NCI-H774 (cell line): Measurements from ENCODE around the gene OTOG.

Experiments used
- DNase-seq: peaks from one replicate; lab custom pipeline; 2025; lab: John Stamatoyannopoulos, UW

OTOG gene

DNA sequence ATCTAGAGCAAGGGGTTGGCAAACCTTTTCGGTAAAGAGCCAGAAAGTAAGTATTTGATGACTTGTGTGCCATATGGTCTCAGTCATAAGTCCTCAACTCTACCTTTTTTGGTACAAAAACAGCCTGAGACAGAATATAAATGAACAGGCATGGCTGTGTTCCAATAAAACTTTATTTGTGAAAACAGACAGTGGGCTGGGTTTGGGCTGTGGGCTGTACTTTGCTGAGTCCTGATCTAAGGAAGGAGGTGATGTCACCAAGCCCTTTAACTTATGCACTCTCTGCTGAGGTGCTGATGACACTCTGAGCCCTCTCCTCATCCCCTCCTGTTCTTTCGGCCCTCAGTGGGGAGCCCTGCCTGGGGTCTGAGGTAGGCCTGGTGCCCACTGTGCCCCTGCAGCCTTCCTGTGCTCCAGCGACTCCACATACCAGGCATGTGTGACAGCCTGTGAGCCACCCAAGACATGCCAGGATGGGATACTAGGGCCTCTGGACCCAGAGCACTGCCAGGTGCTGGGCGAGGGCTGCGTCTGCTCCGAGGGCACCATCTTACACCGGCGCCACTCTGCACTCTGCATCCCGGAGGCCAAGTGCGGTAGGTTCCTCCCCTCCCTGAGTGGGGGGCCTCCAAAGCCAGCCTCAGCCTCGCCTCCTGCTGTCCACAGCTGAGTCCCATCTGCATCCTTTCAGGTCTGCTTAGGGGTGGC is 86.4 kb downstream of the OTOG start:
- DNase-seq, result no peak

DNA sequence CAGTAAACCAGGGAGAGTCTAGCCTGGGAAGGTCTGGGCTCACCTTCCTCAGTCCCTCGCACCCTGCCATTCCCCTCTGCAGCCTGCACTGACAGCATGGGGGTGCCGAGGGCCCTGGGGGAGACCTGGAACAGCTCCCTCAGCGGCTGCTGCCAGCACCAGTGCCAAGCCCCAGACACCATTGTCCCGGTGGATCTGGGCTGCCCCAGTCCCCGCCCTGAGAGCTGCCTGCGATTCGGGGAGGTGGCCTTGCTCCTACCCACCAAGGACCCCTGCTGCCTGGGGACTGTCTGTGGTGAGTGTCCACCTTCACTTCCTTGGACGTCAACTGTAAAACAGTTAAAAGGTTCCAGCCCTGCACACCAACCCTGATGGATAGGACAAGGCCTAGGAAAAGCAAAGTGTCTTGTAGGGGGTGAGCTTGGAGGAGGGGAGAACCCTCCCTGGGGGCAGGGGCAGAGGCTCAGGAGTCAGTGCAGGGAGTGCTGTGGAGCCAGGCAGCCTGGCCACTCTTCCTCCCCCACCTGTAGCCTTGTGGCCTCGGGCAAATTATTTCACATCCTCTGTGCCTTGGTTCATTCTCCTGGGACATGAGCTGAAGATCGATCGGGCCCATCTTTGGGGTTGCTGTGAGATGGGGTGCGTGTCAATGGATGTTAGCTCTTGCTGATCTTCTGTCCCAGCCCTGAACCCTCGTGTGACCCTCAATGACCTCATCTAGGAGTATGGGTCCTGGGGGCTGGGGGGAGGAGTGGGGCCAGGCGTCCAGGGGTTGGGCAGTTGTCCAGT is 87.1 kb downstream of the OTOG start:
- DNase-seq, result no peak

- DNase-seq, result no peak
Measured at GRCh38 chr11:17634776-17635550, 87.9 kb downstream of the OTOG start.

DNA sequence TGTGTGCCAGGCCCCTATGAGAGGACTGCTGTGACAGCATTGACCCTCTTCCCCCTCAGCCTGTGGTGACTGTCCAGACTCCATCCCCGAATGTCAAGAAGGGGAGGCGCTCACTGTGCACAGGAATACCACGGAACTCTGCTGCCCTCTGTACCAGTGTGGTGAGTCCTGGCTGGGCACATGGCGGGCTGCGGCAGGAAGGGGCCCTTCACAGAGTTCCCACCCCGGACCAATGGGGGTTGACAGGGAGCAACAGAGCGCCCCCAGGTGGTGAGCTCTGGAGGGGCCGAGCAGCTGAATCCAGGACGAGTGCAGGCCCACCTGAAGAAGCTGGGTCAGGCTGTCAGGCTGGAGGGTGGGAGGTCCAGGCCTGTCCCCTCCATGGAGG is 88.5 kb downstream of the OTOG start:
- DNase-seq, result no peak

DNA sequence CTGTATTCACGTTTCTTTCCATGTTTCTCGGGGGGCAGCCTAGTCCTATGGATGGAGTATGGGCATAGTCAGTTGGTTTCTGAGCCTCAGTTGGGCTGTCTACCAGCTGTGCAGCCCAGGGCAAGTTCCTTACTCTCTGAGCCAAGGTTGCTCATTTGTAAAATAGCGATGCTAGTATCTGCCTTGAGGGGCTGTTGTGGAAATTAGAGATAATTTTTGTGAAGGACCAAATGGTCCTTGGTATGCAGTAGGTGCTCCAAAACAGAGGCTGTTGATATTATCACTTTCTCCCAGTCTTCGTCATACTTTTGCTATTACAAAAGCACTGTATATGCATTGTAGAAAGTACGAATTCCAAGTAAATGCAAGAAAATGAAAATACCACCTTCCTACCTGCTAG is 89.7 kb downstream of the OTOG start:
- DNase-seq, result no peak

DNA sequence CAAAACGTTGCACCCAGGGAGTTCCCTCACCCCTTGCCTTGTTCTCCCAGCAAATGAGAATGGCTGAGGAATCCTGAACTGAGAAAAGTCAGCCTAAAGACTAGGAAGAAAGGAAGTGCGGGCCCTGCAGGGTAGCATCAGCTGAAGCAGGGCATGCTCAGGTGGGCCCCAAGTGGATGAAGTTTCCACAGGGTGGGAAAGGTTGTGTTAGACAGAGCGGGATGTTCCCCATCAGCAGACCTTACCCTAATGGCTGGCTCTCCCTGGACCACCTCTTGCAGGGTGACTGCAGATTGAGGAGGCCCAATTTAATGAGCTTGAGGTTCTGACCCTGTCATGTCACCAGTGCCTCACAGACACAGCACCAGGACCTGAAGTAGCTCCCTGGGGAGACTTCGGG is 90.8 kb downstream of the OTOG start:
- no peak for DNase-seq

DNA sequence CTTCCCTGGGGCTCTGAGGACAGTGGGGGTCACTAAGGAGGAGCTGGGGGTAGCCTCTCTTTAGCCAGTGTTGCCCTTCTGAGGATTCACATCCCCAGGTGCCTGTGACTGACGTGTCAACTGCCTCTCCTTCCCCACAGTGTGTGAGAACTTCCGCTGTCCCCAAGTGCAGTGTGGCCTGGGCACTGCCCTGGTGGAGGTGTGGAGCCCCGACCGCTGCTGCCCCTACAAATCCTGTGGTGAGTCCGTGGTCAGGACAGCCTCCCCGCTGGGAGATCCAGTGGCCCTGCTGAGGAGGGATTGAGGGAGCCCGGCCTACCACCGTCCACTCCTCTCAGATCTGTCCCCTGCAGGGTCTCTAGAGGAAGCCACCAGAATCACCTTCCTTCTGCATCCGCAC is 91.3 kb downstream of the OTOG start:
- DNase-seq, result no peak

- no peak for DNase-seq
Measured at GRCh38 chr11:17639091-17639490, 92.0 kb downstream of the OTOG start.

DNA sequence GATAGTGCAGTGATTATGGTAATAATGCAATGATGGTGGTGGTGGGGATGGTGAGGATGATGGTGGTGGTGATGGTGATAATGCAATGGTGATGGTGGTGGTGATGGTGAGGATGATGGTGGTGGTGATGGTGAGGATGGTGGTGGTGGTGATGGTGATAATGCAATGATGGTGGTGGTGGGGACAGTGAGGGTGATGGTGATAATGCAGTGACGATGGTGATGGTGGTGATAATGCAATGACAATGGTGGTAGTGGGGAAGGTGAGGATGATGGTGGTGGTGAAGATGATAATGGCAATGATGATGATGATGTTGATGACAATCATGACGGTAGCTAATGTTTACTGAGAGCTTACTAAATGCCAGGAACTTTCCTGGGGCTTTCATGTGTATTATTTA is 92.7 kb downstream of the OTOG start:
- no peak for DNase-seq

DNA sequence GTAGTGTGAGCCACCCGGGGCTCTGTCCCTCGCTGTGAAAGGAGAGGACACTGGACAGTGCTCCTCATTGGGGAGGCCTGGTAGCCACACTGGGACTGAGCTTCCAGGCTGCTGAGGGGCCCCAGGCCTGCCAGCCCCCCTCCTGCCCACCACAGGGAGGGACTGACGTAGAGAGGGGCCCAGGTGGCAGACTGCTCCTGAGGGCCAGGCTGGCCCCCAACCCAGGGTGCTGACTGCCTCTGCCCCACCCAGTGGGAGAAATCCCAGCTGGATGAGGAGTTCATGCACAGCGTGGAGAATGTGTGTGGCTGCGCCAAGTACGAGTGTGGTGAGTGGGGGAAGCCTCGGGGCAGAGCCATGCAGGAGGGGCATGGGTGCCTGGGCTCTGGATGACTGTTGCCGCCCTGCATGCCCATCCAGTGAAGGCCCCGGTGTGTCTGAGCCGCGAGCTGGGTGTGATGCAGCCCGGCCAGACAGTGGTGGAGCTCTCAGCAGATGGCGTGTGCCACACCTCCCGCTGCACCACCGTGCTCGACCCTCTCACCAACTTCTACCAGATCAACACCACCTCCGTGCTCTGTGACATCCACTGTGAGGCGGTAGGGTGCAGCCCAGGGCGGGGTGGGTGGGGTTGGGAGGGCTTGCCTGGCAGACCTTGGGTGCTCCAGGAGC is 93.6 kb downstream of the OTOG start:
- DNase-seq, result no peak

GRCh38 chr11:17641792-17642350 is 94.8 kb downstream of the OTOG start:
- DNase-seq, result no peak

DNA sequence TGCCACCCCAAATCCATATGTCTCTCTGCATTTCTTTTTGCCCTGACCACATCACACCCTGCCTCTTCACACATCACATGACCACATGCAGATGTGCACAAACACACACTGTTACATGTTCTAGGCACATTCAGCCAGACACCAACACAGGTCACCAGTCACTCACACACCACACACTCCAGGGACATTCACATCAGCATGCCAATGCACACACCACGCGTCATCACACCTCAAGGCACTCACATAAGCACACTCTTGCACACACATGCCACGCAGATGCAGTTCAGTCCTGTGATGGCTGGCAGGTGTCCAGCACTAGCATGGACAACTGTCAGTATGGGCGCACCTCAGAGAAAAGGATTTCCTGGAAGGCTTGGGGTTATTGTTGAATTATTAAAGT is 95.3 kb downstream of the OTOG start:
- DNase-seq, result no peak

GRCh38 chr11:17642980-17643379 is 95.9 kb downstream of the OTOG start:
- DNase-seq, result no peak

DNA sequence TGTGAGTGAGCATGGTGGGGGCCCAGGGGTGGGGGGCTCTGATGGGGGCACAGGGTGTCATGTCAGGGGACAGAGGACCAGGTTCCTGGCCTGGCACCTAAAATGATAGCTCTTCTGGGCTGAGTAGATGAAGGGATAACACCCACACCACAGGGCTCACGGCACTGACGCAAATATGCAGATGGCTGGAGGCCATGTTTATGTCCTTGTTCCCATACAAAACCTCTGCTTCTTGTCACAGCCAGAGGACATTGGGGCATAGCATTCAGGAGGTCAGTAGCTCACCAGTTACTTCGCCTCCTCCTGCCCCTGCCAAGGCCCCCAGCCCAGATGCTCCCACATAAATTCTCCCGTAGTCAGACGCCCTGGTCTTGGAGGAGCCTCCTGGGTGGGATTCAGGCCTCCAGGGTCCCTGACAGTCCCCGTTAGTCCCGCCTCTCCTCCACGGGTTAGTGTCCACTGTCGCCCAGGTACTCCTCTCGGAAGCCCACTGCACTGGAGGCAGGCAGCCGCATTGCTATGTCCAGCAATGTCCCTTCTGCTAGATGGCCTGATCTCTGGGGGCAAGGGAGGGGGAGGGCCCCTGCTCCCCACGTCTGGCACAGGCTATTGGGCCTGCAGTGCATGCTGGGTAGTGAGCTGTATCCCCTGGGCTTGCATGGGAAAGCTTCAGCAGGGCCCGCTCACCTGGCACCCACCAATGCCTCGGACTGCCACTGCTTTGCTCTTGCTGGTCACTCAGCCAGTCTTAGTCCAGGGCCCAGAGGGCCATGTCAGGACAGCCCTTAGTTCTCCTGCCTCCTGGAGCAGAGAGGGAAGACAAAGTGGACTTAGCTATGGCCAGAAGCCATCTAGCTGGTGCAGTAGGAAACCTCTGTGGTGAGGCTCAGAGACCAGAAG is 96.7 kb downstream of the OTOG start:
- no peak for DNase-seq

DNA sequence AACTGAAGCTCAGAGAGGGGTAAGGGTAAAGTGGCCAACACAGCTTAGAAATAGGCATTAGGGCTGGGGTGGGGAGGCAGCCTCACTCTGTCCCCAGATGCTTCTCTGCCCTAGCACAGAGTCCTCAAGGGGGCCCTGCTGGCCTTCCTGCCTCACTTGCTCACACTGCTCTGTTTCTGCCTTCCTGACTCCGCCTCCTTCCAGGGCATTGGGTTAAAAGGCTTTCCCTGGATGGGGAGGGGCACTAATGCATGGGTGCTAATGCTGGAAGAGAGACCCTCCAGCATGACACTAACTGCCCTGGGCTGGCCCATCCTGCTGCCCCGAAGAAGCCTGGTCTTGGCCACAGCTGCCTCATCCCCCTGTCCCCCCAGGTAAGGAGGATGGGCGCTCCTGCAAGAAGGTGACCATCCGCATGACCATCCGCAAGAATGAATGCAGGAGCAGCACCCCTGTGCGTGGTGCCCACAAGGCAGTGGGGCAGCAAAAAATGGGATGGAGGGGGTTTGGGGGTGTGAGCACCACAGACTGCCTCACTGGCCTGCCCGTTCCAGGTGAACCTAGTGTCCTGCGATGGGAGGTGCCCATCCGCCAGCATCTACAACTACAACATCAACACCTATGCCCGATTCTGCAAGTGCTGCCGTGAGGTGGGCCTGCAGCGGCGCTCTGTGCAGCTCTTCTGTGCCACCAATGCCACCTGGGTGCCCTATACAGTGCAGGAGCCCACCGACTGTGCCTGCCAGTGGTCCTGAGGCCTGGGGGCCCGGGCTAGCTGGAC is 98.3 kb downstream of the OTOG start:
- no peak for DNase-seq

DNA sequence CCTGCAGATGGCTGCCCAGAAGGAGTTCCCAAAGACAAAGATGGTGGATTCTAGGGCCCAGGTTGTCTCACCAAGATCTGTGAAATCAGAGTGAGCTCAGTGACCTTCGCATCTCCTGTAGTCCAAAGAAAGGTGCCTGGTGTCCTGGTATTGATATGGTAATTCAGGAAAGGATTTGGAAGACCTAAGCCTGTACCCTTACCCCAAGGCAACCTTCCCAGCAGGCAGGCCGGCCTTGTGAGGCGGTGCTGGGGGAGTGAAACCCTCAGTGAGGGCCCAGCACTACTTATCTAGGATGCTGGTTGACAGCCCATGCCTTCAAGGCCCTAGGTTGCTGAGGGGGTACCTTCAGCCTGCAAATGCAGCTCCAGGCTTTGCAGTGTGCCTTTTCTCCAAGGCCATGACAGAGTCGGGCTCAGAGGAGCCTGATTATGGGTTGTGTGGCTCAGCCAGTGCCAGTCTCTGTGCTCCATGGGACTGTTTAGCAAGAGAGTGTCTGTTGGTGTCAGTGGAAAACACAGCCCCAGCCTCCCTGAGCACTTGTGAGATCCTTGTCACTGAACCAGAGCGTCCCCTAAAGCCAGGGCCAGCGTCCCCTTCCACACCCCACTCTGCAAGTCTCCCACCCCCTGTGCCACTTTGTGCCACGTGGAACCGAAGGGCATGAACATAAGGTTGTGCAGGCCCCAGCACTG is 99.5 kb downstream of the OTOG start:
- DNase-seq, result no peak

GRCh38 chr11:17648528-17648927 is 101.5 kb downstream of the OTOG start:
- DNase-seq, result no peak

DNA sequence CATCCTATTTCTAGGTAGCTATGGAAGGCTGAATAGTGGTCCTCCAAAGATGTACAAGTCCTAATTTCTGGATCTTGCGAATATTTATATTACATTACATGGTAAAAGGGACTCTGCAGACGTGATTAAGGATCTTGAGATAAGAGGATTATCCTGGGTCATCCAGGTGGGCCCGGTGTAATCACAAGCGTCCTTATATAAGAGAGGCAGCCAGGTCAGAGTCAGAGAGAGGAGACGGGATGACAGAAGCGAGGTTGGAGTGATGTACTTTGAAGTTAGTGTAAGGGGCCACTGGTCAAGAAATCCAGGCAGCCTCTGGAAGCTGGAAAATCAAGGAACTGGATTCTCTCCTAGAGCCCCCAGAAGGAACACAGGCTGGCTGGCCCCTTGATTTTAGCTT is 102.2 kb downstream of the OTOG start:
- DNase-seq, result no peak

- DNase-seq, result no peak
Measured at GRCh38 chr11:17649696-17650095, 102.6 kb downstream of the OTOG start.
